Stimulated activated effector memory CD8-positive, alpha-beta T cell treated with anti-CD3 and anti-CD28 coated beads, Interleukin-12 subunit alpha, Interleukin-12 subunit beta, amount 100 ng/mL, for 72 hours (primary cell): ENCODE data around the gene ADGB.

Experiments
- ATAC-seq: fragments of 150-1000 bp; cut with Tn5 transposase; 2 replicates; pipeline ENCODE4 v1.10.0; 2021
- DNase-seq, 2 donors: peaks; one replicate each; pipeline ENCODE4 v3.0.0; 2021 to 2022; ENCODE audit warnings: low spot score in 2 of 2
- H3K27ac Mint-ChIP-seq: one replicate; pipeline ENCODE4 v1.8.0; 2022; ENCODE audit warnings: mild to moderate bottlenecking, mixed read lengths
- H3K36me3 Mint-ChIP-seq: one replicate; pipeline ENCODE4 v1.8.0; 2022; ENCODE audit warnings: mild to moderate bottlenecking, mixed read lengths
- H3K4me1 Mint-ChIP-seq: one replicate; pipeline ENCODE4 v1.8.0; 2022; ENCODE audit warnings: mixed read lengths
- H3K4me3 Mint-ChIP-seq: one replicate; pipeline ENCODE4 v1.8.0; 2022; ENCODE audit warnings: mild to moderate bottlenecking, mixed read lengths
- H3K9me3 Mint-ChIP-seq: one replicate; pipeline ENCODE4 v1.8.0; 2022; ENCODE audit warnings: mixed read lengths

ADGB gene

DNA sequence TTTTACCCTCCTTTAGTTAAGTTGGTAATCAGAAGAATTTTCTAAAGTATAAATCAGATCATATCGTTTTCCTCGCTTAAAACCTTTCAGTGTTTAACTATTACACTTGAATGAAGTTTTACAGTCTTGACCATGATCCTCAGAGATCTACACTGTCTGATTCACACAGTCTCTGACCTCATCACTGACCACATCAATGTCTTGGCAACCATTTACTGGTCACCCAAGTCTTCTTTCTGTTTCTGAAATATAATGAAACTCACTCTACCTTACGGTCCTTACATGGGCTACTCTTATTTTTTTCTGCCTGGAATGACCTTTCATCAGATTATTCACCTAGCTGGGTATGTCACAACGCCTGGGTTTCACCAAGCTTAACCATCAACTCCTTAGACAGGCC is 71.4 kb downstream of the ADGB start:
- DNase-seq (no peak), ATAC-seq (no peak)
- Mint-ChIP-seq H3K27ac (no peak overlapping the region), H3K4me3 (no peak overlapping the region), H3K4me1 (no peaks in the 10 kb centered on the region), H3K9me3 (peaks cover 8% of the 10 kb centered on the region), H3K36me3 (no peaks in the 10 kb centered on the region)

- Mint-ChIP-seq H3K9me3 (peaks cover 8% of the 10 kb centered on the region), H3K27ac (no peak overlapping the region), H3K4me1 (no peaks in the 10 kb centered on the region), H3K36me3 (no peaks in the 10 kb centered on the region), H3K4me3 (no peak overlapping the region)
- ATAC-seq (no peak), DNase-seq (no peak)
Measured at GRCh38 chr6:146673069-146673468, 74.3 kb downstream of the ADGB start.

DNA sequence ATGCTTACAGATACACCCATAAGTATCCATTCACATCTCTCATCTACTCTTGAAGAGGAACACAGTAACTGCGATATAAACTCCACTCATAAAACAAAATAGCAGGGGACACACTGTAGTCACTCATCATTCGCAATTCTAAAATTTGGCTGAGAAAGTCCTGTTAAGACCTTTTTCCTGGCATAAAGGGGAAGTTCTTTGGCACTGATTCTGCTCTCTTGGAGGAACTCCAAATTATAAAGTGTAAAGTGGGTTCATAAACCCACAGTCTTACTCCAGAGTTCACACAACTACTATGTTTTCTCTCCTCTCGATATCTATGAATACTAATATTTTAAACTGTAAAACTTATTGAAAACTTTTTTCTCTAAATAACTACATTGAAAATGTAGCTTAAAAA is 80.6 kb downstream of the ADGB start:
- Mint-ChIP-seq H3K4me1 (no peaks in the 10 kb centered on the region), H3K36me3 (no peaks in the 10 kb centered on the region), H3K27ac (no peak overlapping the region), H3K9me3 (no peaks in the 10 kb centered on the region), H3K4me3 (no peak overlapping the region)
- no peak for ATAC-seq
- no peak for DNase-seq

DNA sequence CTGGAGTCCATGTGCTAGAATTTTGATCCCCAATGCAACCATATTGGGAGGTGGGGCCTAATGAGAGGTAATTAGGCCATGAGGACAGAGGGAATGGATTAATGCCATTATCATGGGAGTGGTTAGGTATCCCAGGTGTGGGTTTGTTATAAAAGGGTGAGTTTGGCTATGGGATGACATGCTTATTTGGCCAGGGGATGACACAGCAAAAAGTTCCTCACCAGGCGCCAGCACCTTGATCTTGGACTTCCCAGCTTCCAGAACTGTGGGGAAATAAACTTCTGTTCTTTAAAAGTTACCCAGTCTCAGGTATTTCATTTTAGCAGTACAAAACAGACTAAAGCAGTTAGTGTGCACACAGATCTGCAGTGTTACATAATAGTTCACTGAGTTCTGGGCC is 84.1 kb downstream of the ADGB start:
- Mint-ChIP-seq H3K36me3 (no peaks in the 10 kb centered on the region), H3K4me3 (no peak overlapping the region), H3K27ac (no peak overlapping the region), H3K9me3 (no peaks in the 10 kb centered on the region), H3K4me1 (no peaks in the 10 kb centered on the region)
- ATAC-seq (no peak), DNase-seq (no peak)

DNA sequence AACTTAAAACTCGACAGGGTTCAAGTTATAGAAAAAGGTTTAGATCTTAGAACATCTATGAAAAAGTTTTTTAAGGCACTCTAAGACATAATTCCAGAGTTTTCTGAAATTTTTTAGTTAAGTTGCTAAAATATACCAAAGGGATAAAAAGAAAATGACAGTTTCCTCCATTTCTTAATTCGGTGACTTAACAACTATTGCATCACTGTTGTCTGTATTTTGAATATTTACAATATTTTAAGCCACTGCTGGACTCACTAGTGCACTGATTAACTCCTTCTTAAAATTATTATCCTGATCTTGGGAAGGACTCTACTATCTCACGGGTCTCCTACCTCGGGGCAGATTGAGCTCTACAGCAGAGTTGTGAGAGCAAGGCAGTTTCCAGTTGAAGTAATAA is 91.0 kb downstream of the ADGB start:
- H3K4me3 Mint-ChIP-seq = no peak overlapping the region
- no peaks in the 10 kb centered on the region for H3K4me1 Mint-ChIP-seq
- DNase-seq = no peak
- no peaks in the 10 kb centered on the region for H3K9me3 Mint-ChIP-seq
- H3K27ac Mint-ChIP-seq = no peak overlapping the region
- no peak for ATAC-seq
- H3K36me3 Mint-ChIP-seq = no peaks in the 10 kb centered on the region

- H3K4me1 Mint-ChIP-seq = no peaks in the 10 kb centered on the region
- H3K4me3 Mint-ChIP-seq = no peak overlapping the region
- no peak overlapping the region for H3K27ac Mint-ChIP-seq
- no peaks in the 10 kb centered on the region for H3K9me3 Mint-ChIP-seq
- DNase-seq (no peak), ATAC-seq (no peak)
- no peaks in the 10 kb centered on the region for H3K36me3 Mint-ChIP-seq
Measured at GRCh38 chr6:146693342-146693741, 94.6 kb downstream of the ADGB start.

GRCh38 chr6:146697921-146698320 is 99.1 kb downstream of the ADGB start:
- no peak for DNase-seq
- H3K36me3 Mint-ChIP-seq = no peaks in the 10 kb centered on the region
- no peak for ATAC-seq
- H3K9me3 Mint-ChIP-seq = no peaks in the 10 kb centered on the region
- no peak overlapping the region for H3K27ac Mint-ChIP-seq
- no peaks in the 10 kb centered on the region for H3K4me1 Mint-ChIP-seq
- no peak overlapping the region for H3K4me3 Mint-ChIP-seq

GRCh38 chr6:146700078-146700686 is 101.4 kb downstream of the ADGB start:
- ATAC-seq (no peak), DNase-seq (no peak)
- Mint-ChIP-seq H3K4me1 (no peaks in the 10 kb centered on the region), H3K27ac (no peak overlapping the region), H3K9me3 (no peaks in the 10 kb centered on the region), H3K4me3 (no peak overlapping the region), H3K36me3 (no peaks in the 10 kb centered on the region)

- ATAC-seq (no peak), DNase-seq (no peak)
- H3K4me1 Mint-ChIP-seq = no peaks in the 10 kb centered on the region
- H3K36me3 Mint-ChIP-seq = no peaks in the 10 kb centered on the region
- no peak overlapping the region for H3K27ac Mint-ChIP-seq
- no peaks in the 10 kb centered on the region for H3K9me3 Mint-ChIP-seq
- no peak overlapping the region for H3K4me3 Mint-ChIP-seq
Measured at GRCh38 chr6:146701632-146702031, 102.9 kb downstream of the ADGB start.

DNA sequence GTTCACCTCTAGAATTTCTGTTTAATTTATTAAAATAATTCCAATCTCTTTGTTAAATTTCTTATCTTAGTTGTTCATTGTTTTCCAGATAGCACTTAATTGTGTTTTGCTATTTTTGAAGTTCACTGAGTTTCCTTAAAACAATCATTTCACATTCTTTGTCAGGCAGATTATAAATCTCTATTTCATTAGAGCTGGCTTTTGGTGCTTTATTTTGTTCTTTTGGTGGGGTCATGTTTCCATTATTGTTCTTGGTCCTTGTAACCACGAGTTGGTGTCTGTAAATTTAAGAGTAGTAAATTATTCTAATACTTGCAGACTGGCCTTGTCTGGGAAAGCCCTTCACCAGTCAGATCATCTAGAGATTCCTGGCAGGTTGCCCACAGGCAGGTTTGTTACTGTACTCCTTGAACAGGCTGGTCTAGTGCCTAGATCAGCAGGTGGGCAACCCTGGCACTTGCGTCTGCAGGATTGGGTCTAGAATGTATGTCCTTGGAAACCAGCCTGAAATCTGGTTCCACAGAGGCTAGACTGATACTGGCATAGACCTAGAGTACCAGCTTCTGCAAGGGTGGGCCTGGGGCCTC is 110.4 kb downstream of the ADGB start:
- no peaks in the 10 kb centered on the region for H3K9me3 Mint-ChIP-seq
- ATAC-seq = no peak
- no peaks in the 10 kb centered on the region for H3K4me1 Mint-ChIP-seq

GRCh38 chr6:146719387-146719786 is 120.6 kb downstream of the ADGB start:
- DNase-seq (no peak), ATAC-seq (no peak)
- Mint-ChIP-seq H3K9me3 (no peaks in the 10 kb centered on the region), H3K4me1 (no peaks in the 10 kb centered on the region), H3K27ac (no peak overlapping the region), H3K36me3 (no peaks in the 10 kb centered on the region), H3K4me3 (no peak overlapping the region)

More for the DNA sequence above, 110.4 kb downstream of the ADGB start:
- no peak for DNase-seq
- H3K36me3 Mint-ChIP-seq = no peaks in the 10 kb centered on the region
- no peak overlapping the region for H3K27ac Mint-ChIP-seq
- no peak overlapping the region for H3K4me3 Mint-ChIP-seq

GRCh38 chr6:146739696-146740095 is 140.9 kb downstream of the ADGB start:
- Mint-ChIP-seq H3K36me3 (no peaks in the 10 kb centered on the region), H3K4me1 (no peaks in the 10 kb centered on the region), H3K4me3 (no peak overlapping the region), H3K27ac (no peak overlapping the region), H3K9me3 (no peaks in the 10 kb centered on the region)
- no peak for DNase-seq
- no peak for ATAC-seq

DNA sequence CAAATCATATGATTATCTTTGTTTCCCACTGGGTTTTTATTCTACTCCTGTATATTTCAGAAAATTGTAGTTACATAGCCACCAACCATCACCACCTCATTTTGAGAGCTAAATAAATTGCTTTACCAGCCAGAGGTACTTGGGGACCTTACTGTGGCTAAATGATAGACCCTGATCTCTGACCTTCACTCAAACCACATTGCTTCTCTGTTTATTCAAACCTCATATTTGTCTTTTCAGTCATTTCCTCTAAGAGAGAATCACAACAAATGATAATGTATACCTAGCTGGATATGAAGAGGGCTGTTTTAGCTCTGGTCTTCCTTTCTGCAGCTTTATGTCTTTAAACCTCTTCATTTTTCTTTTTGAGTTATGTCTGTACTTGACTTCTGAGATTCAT is 142.8 kb downstream of the ADGB start:
- Mint-ChIP-seq H3K4me1 (no peaks in the 10 kb centered on the region), H3K4me3 (no peak overlapping the region), H3K9me3 (no peaks in the 10 kb centered on the region), H3K27ac (no peak overlapping the region), H3K36me3 (no peaks in the 10 kb centered on the region)
- no peak for ATAC-seq
- DNase-seq = no peak

DNA sequence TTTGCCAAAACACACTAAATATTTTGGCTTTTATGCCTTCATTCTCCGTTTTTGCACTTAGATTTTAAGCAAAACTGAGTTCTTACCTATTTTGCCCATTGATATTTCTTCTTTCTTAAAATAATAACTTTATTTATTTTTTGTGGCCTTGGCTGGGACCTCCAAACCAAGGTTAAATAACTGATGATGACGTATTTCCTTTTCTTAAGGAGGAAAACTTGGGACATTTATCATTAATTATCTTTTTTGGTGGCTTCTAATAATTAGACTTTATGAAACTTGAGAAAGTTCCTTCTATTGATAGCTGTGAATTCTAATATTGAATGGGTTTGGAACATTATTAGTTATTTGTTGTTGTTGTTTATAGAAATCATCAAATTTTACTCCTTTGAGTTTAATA is 154.5 kb downstream of the ADGB start:
- Mint-ChIP-seq H3K27ac (no peak overlapping the region), H3K9me3 (peaks cover 3% of the 10 kb centered on the region), H3K4me3 (no peak overlapping the region), H3K4me1 (no peaks in the 10 kb centered on the region), H3K36me3 (no peaks in the 10 kb centered on the region)
- DNase-seq (no peak), ATAC-seq (no peak)

GRCh38 chr6:146767632-146768031 is 168.9 kb downstream of the ADGB start:
- no peak for DNase-seq
- no peak for ATAC-seq

DNA sequence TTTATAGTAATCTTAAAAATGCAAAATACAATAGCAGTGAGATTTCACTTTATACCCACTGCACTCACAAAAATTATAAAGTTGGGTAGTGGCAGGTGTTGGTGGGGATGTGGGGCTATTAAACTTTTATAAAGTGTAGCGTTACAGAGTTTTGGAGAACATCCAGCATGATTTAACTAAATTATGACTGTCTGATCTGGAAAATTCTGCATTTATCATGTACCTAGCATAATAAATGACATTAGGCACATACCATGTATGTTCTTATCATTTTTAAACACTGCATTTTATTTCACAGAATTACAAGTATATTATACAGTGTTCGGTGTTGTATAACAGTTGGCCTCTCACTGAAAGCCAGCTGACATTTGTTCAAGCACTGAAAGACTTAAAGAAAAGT is 169.9 kb downstream of the ADGB start:
- Mint-ChIP-seq H3K27ac (no peak overlapping the region), H3K36me3 (no peaks in the 10 kb centered on the region), H3K9me3 (no peaks in the 10 kb centered on the region), H3K4me1 (peaks cover 12% of the 10 kb centered on the region), H3K4me3 (no peak overlapping the region)
- ATAC-seq (no peak), DNase-seq (no peak)

More at GRCh38 chr6:146767632-146768031, 168.9 kb downstream of the ADGB start:
- Mint-ChIP-seq H3K9me3 (no peaks in the 10 kb centered on the region), H3K36me3 (no peaks in the 10 kb centered on the region), H3K4me1 (peaks cover 12% of the 10 kb centered on the region), H3K4me3 (no peak overlapping the region), H3K27ac (no peak overlapping the region)
